HCT116 (cell line): ENCODE results near the gene SPACA9. TPM values are rescaled to one million over a fixed set of nuclear protein-coding genes. Genes with fewer than 3 reads are reported as not detected.

ENCODE experiments used
- ATAC-seq: fragments of 200-7000 bp; cut with Tn5 transposase; 2 replicates; pipeline ENCODE4 v1.9.1; 2020; ENCODE audit warnings: mild to moderate bottlenecking, moderate library complexity
- BruUV-seq: library from RNA; stranded (reverse); fragments of 400-500 nt; replicated peaks from 2 replicates; lab custom pipeline; 2021; lab: Mats Ljungman, UMichigan
- CTCF ChIA-PET: fragments of 300-600 bp; sonication (Branson Sonifier 250); formaldehyde crosslinking; loops from one replicate; lab custom pipeline; 2021; ENCODE audit warnings: antibody characterized with exemption; lab: Charles Lee
- POLR2A ChIA-PET: fragments of 300-600, 350-600 bp; sonication (Branson Sonifier 250); formaldehyde crosslinking; loops from one replicate; lab custom pipeline; 2021; ENCODE audit warnings: antibody characterized with exemption; lab: Charles Lee
- RAD21 ChIA-PET, 2 experiments: fragments of 300-600 bp; sonication (Branson Sonifier 250); formaldehyde crosslinking; loops; one replicate each; lab custom pipeline; 2023; ENCODE audit warnings: low total read pairs in 2 of 2; ENCODE audit not compliant: uncharacterized antibody in 2 of 2, unreplicated experiment in 2 of 2, low non-redundant PET in 1 of 2; lab: Charles Lee
- DNase-seq: peaks from one replicate; pipeline ENCODE4 v3.0.0-alpha.2; 2010; ENCODE audit warnings: low read depth, low spot score
- H2AFZ ChIP-seq: fragments of 200-600 bp; shearing (Covaris generic), sonication (generic); 2 replicates; pipeline ENCODE4 v1.6.1; 2017; ENCODE audit warnings: low read depth, mixed run types, mixed read lengths, antibody characterized with exemption, low read length; ENCODE audit not compliant: poor library complexity, severe bottlenecking
- H3K27ac ChIP-seq: 2 replicates; pipeline ENCODE4 v1.5.1; 2012; ENCODE audit warnings: low read depth, low read length
- H3K27me3 ChIP-seq: fragments of 200-600 bp; sonication (generic); 2 replicates; pipeline ENCODE4 v1.6.1; 2016; ENCODE audit warnings: mixed run types, low read length, mixed read lengths; ENCODE audit not compliant: insufficient read depth
- H3K36me3 ChIP-seq, 2 experiments: fragments of 200-500 bp in 1 of 2; fragments of 200-600 bp in 1 of 2; sonication (Bioruptor generic) in 1 of 2; sonication (generic) in 1 of 2; 2 replicates each; pipeline versions ENCODE4 v1.5.1 to v1.6.1; 2014 to 2016; ENCODE audit warnings: low read length in 2 of 2, inconsistent platforms in 1 of 2, mixed read lengths in 1 of 2, mixed run types in 1 of 2; ENCODE audit not compliant: insufficient read depth in 2 of 2, control insufficient read depth in 1 of 2
- H3K4me1 ChIP-seq, 2 experiments: fragments of 200-600 bp in 1 of 2; sonication (generic) in 1 of 2; 2 replicates each; pipeline versions ENCODE4 v1.5.1 to v1.6.1; 2012 to 2017; ENCODE audit warnings: low read length in 2 of 2, inconsistent platforms in 1 of 2, mild to moderate bottlenecking in 1 of 2, mixed read lengths in 1 of 2, mixed run types in 1 of 2, moderate library complexity in 1 of 2; ENCODE audit not compliant: insufficient read depth in 2 of 2, control insufficient read depth in 1 of 2
- H3K4me2 ChIP-seq: fragments of 200-600 bp; sonication (generic); 2 replicates; pipeline ENCODE4 v1.6.1; 2017; ENCODE audit warnings: mixed run types, low read length, mixed read lengths
- H3K4me3 ChIP-seq, 2 experiments: fragments of 200-600 bp in 1 of 2; sonication (generic) in 1 of 2; replicated peaks in 1 of 2; 2 replicates each; pipeline ENCODE4 v1.5.1; 2011 to 2016; ENCODE audit warnings: low read length in 2 of 2, control low read depth in 1 of 2, low read depth in 1 of 2, mild to moderate bottlenecking in 1 of 2, mixed read lengths in 1 of 2, mixed run types in 1 of 2
- H3K79me2 ChIP-seq: fragments of 200-600 bp; sonication (generic); 2 replicates; pipeline ENCODE4 v1.6.1; 2017; ENCODE audit warnings: mild to moderate bottlenecking, mixed run types, low read length, moderate library complexity, mixed read lengths; ENCODE audit not compliant: insufficient read depth
- H3K9ac ChIP-seq: fragments of 200-600 bp; sonication (generic); 2 replicates; pipeline ENCODE4 v1.6.1; 2016; ENCODE audit warnings: low read length, mixed read lengths
- H3K9me2 ChIP-seq: fragments of 200-600 bp; sonication (generic), shearing (Covaris generic); 2 replicates; pipeline ENCODE4 v1.6.1; 2017; ENCODE audit warnings: mixed run types, mild to moderate bottlenecking, moderate library complexity; ENCODE audit not compliant: insufficient read depth
- H3K9me3 ChIP-seq, 2 experiments: fragments of 200-500 bp in 1 of 2; fragments of 200-600 bp in 1 of 2; sonication (Bioruptor generic) in 1 of 2; sonication (generic) in 1 of 2; 2 replicates each; pipeline ENCODE4 v1.6.1; 2014 to 2017; ENCODE audit warnings: low read length in 2 of 2, mixed read lengths in 2 of 2, inconsistent platforms in 1 of 2, low read depth in 1 of 2, mild to moderate bottlenecking in 1 of 2, mixed run types in 1 of 2, moderate library complexity in 1 of 2; ENCODE audit not compliant: control insufficient read depth in 1 of 2, insufficient read depth in 1 of 2
- H4K20me1 ChIP-seq: fragments of 200-600 bp; sonication (generic), shearing (Covaris generic); 2 replicates; pipeline ENCODE4 v1.6.1; 2017; ENCODE audit warnings: mixed run types, mild to moderate bottlenecking, moderate library complexity; ENCODE audit not compliant: insufficient read depth
- CBX3 ChIP-seq: IDR thresholded peaks from 2 replicates; pipeline ENCODE4 v1.6.1; 2012; ENCODE audit warnings: low read depth
- CEBPB ChIP-seq: IDR thresholded peaks from 2 replicates; pipeline ENCODE4 v1.6.1; 2012; ENCODE audit warnings: low read depth
- CTCF ChIP-seq, 3 experiments: fragments of 200-600 bp in 1 of 3; sonication (generic) in 1 of 3; IDR thresholded peaks in 2 of 3; conservative IDR thresholded peaks in 1 of 3; 2 replicates each; pipeline ENCODE4 v1.5.1; 2012 to 2017; ENCODE audit warnings: low read depth in 2 of 3, low read length in 2 of 3, antibody characterized with exemption in 1 of 3, borderline replicate concordance in 1 of 3, control low read depth in 1 of 3, mild to moderate bottlenecking in 1 of 3, mixed read lengths in 1 of 3, mixed run types in 1 of 3, moderate library complexity in 1 of 3; ENCODE audit not compliant: insufficient read depth in 1 of 3
- EGR1 ChIP-seq: IDR thresholded peaks from 2 replicates; pipeline ENCODE4 v1.6.1; 2012; ENCODE audit warnings: low read depth
- ELF1 ChIP-seq: IDR thresholded peaks from 2 replicates; pipeline ENCODE4 v1.6.1; 2012; ENCODE audit warnings: low read depth, borderline replicate concordance
- EZH2 ChIP-seq: fragments of 200-600 bp; sonication (generic); IDR thresholded peaks from 2 replicates; pipeline ENCODE4 v1.6.1; 2017; ENCODE audit warnings: antibody characterized with exemption, mixed run types
- EZH2phosphoT487 ChIP-seq: fragments of 200-600 bp; IDR thresholded peaks from 2 replicates; pipeline ENCODE4 v1.6.1; 2018; ENCODE audit warnings: antibody characterized with exemption, borderline replicate concordance
- FOSL1 ChIP-seq: IDR thresholded peaks from 2 replicates; pipeline ENCODE4 v1.6.1; 2012; ENCODE audit warnings: low read depth
- JUND ChIP-seq: IDR thresholded peaks from 2 replicates; pipeline ENCODE4 v1.6.1; 2012
- POLR2A ChIP-seq: IDR thresholded peaks from 2 replicates; pipeline ENCODE4 v1.7.0; 2011; ENCODE audit warnings: borderline replicate concordance; ENCODE audit not compliant: insufficient read depth, insufficient read length; ENCODE audit errors: extremely low read depth
- POLR2AphosphoS5 ChIP-seq: IDR thresholded peaks from 2 replicates; pipeline ENCODE4 v1.6.1; 2011; ENCODE audit warnings: mild to moderate bottlenecking, low read depth, low read length, moderate library complexity
- SP1 ChIP-seq: IDR thresholded peaks from 2 replicates; pipeline ENCODE4 v1.6.1; 2012; ENCODE audit warnings: low read depth
- SRF ChIP-seq: IDR thresholded peaks from 2 replicates; pipeline ENCODE4 v1.6.1; 2012; ENCODE audit warnings: low read depth
- TCF7L2 ChIP-seq: IDR thresholded peaks from 2 replicates; pipeline ENCODE4 v1.7.0; 2011; ENCODE audit warnings: borderline replicate concordance, inconsistent platforms; ENCODE audit not compliant: insufficient read depth, insufficient read length; ENCODE audit errors: extremely low read depth
- YY1 ChIP-seq: IDR thresholded peaks from 2 replicates; pipeline ENCODE4 v1.6.1; 2011; ENCODE audit warnings: low read length, low read depth, moderate library complexity, mild to moderate bottlenecking; ENCODE audit not compliant: insufficient replicate concordance; ENCODE audit errors: extremely low read depth
- ZNF274 ChIP-seq: fragments of 200-500 bp; sonication (Bioruptor generic); IDR thresholded peaks from 2 replicates; pipeline ENCODE4 v1.6.1; 2014; ENCODE audit warnings: mild to moderate bottlenecking, low read depth, low read length, inconsistent platforms
- intact Hi-C: fragments of 100-400 bp; cut with micrococcal nuclease; formaldehyde crosslinking; loops from 2 replicates; pipeline ENCODE4 v1.10.0; 2022
- total RNA-seq: library from RNA; stranded (reverse); gene quantifications from one replicate; pipeline ENCODE4 v1.2.1, GENCODE V29; 2021; ENCODE audit not compliant: unreplicated experiment
- TF ChIP-seq, protein P1 (sequence below): IDR thresholded peaks from 2 replicates; pipeline ENCODE4 v1.6.1; 2012
- TF ChIP-seq, protein P2 (sequence below): IDR thresholded peaks from 2 replicates; pipeline ENCODE4 v1.6.1; 2012

Gene SPACA9
- total RNA-seq, 1 experiment from 2014 or later: 8.0 TPM

- no peak for TF ChIP-seq EZH2phosphoT487
- TF ChIP-seq ZNF274: no peak
- no peak for TF ChIP-seq JUND
- TF ChIP-seq SP1: no peak
- TF ChIP-seq, protein P1, sequence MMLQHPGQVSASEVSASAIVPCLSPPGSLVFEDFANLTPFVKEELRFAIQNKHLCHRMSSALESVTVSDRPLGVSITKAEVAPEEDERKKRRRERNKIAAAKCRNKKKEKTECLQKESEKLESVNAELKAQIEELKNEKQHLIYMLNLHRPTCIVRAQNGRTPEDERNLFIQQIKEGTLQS: no peak
- TF ChIP-seq POLR2AphosphoS5: no peak
- no peak for TF ChIP-seq POLR2A
- no peak for TF ChIP-seq FOSL1
- TF ChIP-seq, all 23 proteins: peak for 0
Observed at GRCh38 chr9:132894346-132894745, 15.6 kb downstream of the SPACA9 start (continued).

DNA sequence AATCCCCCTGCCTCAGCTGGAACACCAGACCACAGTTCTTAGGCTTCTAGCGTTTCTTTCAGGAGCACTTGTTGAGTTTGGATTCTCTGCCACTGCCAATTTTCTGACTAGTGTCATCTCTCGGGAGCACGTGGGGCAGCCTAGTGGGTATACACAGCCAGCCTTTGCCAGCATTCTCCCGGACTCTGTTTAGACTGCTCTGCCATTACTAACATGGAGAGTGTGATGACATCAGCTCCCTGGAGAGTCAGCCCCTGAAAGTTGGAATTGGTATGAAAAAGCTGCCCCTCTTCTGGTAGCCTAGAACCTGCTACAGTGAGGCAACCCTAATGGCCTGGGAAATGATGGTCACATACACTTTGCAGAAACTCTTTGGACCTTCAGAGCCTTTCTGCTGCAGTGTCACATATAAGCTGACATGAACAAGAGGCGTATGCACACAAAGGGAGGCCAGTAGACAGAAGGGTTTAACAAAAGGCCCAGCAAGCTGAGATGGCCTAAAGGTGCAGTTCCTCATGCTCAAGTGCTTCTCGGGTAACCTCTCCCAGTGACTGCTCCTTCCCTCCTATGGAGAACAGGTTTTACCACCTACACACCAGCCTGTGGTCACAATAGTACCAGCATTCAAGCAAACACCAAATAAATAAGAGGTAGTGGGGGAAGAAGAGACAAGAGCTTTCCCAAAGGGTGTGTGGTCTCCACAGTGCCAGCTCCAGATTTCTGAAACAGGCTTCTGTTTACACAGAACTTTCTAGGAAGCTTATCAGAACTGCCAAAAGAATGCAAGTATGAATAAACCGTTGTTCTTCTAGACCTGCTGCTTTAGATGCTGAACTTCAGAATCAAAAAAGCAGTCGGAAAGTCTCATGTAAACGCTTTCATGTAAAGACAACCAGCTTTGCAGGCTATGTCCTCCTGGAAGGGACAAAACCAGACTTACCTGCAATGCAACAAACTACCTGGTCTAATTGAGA is 16.5 kb downstream of the SPACA9 start:
- ChIA-PET RAD21 (no interaction called here), CTCF (no interaction called here), POLR2A (no interaction called here)
- no peak overlapping the region for H3K9ac ChIP-seq
- H3K4me1 ChIP-seq: peaks cover 0 to 15% of the 10 kb centered on the region in 2 experiments; a peak in 3 of 4 replicates
- no peaks in the 10 kb centered on the region for H3K79me2 ChIP-seq
- TF ChIP-seq, protein P2, sequence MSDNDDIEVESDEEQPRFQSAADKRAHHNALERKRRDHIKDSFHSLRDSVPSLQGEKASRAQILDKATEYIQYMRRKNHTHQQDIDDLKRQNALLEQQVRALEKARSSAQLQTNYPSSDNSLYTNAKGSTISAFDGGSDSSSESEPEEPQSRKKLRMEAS: no peak
- TF ChIP-seq CEBPB (no peak), EGR1 (no peak), YY1 (no peak), SRF (no peak), ZNF274 (no peak), SP1 (no peak), ELF1 (no peak), TCF7L2 (no peak), EZH2phosphoT487 (no peak), EZH2 (no peak), CTCF (IDR thresholded peaks at IDR 0.05 in 2 of 3, conservative IDR thresholded peaks at IDR 0.05 in 1 of 3; ENCODE audit: borderline replicate concordance in 1 of 3, insufficient read depth in 1 of 3, low read depth in 2 of 3, low read length in 2 of 3) (no peak), CBX3 (no peak)
- TF ChIP-seq, protein P1: no peak
- no peaks in the 10 kb centered on the region for H3K9me2 ChIP-seq
- no peak for ATAC-seq
- no peaks in the 10 kb centered on the region for H4K20me1 ChIP-seq
- no peak overlapping the region for H3K4me3 ChIP-seq
- no peaks in the 10 kb centered on the region for H3K9me3 ChIP-seq
- H3K4me2 ChIP-seq: peak overlapping the region; percentile 14; the same call in 1 of the 2 replicates
- no peak for DNase-seq
- intact Hi-C loops: no loop called here
- no peaks in the 10 kb centered on the region for H3K27me3 ChIP-seq
- peaks cover 12 to 18% of the 10 kb centered on the region in 2 experiments; a peak in 3 of 4 replicates for H3K36me3 ChIP-seq
- H2AFZ ChIP-seq: no peak overlapping the region
- H3K27ac ChIP-seq: no peak overlapping the region
- no TSS peak for BruUV-seq
